HepG2 (cell line): ENCODE measurements around the gene TOMM40L. TPM values are rescaled to one million over a fixed set of nuclear protein-coding genes. Genes with fewer than 3 reads are reported as not detected.

Experiments used
- AHDC1 ChIP-seq: sonication (generic); formaldehyde crosslinking; IDR thresholded peaks from 2 replicates; pipeline ENCODE4 v1.5.1; 2020; ENCODE audit warnings: mild to moderate bottlenecking, missing genetic modification reagents, borderline replicate concordance
- ARHGAP35 ChIP-seq: sonication (generic); formaldehyde crosslinking; IDR thresholded peaks from 2 replicates; pipeline ENCODE4 v1.9.0; 2022; ENCODE audit warnings: mild to moderate bottlenecking, inconsistent platforms, moderate library complexity, missing genetic modification reagents, borderline replicate concordance
- CENPX ChIP-seq: sonication (generic); formaldehyde crosslinking; IDR thresholded peaks from 2 replicates; pipeline ENCODE4 v1.9.0; 2021; ENCODE audit warnings: mild to moderate bottlenecking, missing genetic modification reagents, moderate library complexity
- GABPB1 ChIP-seq: IDR thresholded peaks from 2 replicates; pipeline ENCODE4 v1.6.1; 2016; ENCODE audit warnings: mild to moderate bottlenecking, missing genetic modification reagents, moderate library complexity, missing compliant biosample characterization
- HMG20B ChIP-seq: conservative IDR thresholded peaks from 2 replicates; pipeline ENCODE4 v1.6.1; 2016; ENCODE audit warnings: missing genetic modification reagents, missing compliant biosample characterization
- PHF5A ChIP-seq: IDR thresholded peaks from one replicate; pipeline ENCODE4 v1.6.1; 2018; ENCODE audit warnings: low read depth, missing genetic modification reagents; ENCODE audit not compliant: unreplicated experiment
- SIN3A ChIP-seq: IDR thresholded peaks from 2 replicates; pipeline ENCODE4 v1.6.1; 2011; ENCODE audit warnings: low read depth, mild to moderate bottlenecking, control low read depth, low read length, borderline replicate concordance
- SIX1 ChIP-seq: sonication (generic); formaldehyde crosslinking; IDR thresholded peaks from 2 replicates; pipeline ENCODE4 v1.4.0; 2020; ENCODE audit warnings: missing genetic modification reagents, borderline replicate concordance
- STAG1 ChIP-seq: sonication (generic); formaldehyde crosslinking; IDR thresholded peaks from 2 replicates; pipeline ENCODE4 v1.4.0; 2020; ENCODE audit warnings: missing genetic modification reagents
- TCF7 ChIP-seq: sonication (generic); IDR thresholded peaks from 2 replicates; pipeline ENCODE4 v1.6.1; 2016; ENCODE audit warnings: antibody characterized with exemption, low read depth
- ZBTB8A ChIP-seq: sonication (generic); formaldehyde crosslinking; IDR thresholded peaks from 2 replicates; pipeline ENCODE4 v1.4.0; 2020; ENCODE audit warnings: mild to moderate bottlenecking, low read depth, missing genetic modification reagents, borderline replicate concordance
- ZMAT5 ChIP-seq: sonication (generic); formaldehyde crosslinking; IDR thresholded peaks from 2 replicates; pipeline ENCODE4 v1.5.0; 2020; ENCODE audit warnings: mild to moderate bottlenecking, low read depth, missing genetic modification reagents, borderline replicate concordance
- ZNF282 ChIP-seq: fragments of 450-650 bp; IDR thresholded peaks from 2 replicates; pipeline ENCODE4 v1.6.1; 2018; ENCODE audit not compliant: partially characterized antibody
- ZNF331 ChIP-seq: sonication (generic); formaldehyde crosslinking; IDR thresholded peaks from 2 replicates; pipeline ENCODE4 v1.4.0; 2020; ENCODE audit warnings: missing genetic modification reagents
- ZNF501 ChIP-seq: sonication (generic); formaldehyde crosslinking; IDR thresholded peaks from 2 replicates; pipeline ENCODE4 v1.5.1; 2020; ENCODE audit warnings: mild to moderate bottlenecking, moderate library complexity, missing genetic modification reagents
- ZNF567 ChIP-seq: sonication (generic); formaldehyde crosslinking; IDR thresholded peaks from 2 replicates; pipeline ENCODE4 v1.8.1; 2023; ENCODE audit warnings: mild to moderate bottlenecking, missing genetic modification reagents, borderline replicate concordance
- ZNF749 ChIP-seq: sonication (generic); formaldehyde crosslinking; IDR thresholded peaks from 2 replicates; pipeline ENCODE4 v1.8.0; 2022; ENCODE audit warnings: mild to moderate bottlenecking, missing genetic modification reagents, moderate library complexity, borderline replicate concordance
- ZNF768 ChIP-seq: sonication (generic); formaldehyde crosslinking; IDR thresholded peaks from 2 replicates; pipeline ENCODE4 v1.4.0; 2020; ENCODE audit warnings: missing genetic modification reagents
- ZNF792 ChIP-seq: IDR thresholded peaks from 2 replicates; pipeline ENCODE4 v1.6.1; 2016
- polyA plus RNA-seq, 8 experiments: library from polyadenylated mRNA; depleted of rRNA in 3 of 8; stranded (reverse) in 7 of 8; unstranded in 1 of 8; fragments of >200 nt; fragmentation: Illumina TruSeq in 4 of 8; extraction: Trizol in 4 of 8; gene quantifications; 2 replicates each; pipeline versions ENCODE4 v1.2.1 to v1.2.3, GENCODE V29; 2011 to 2016; ENCODE audit warnings: low read depth in 4 of 8, missing spikeins in 1 of 8, mixed read lengths in 1 of 8; ENCODE audit not compliant: insufficient read depth in 1 of 8
- total RNA-seq, 5 experiments: library from RNA; depleted of rRNA; stranded (reverse); fragments of >200 nt; fragmentation: Illumina TruSeq; extraction: Trizol; gene quantifications; 2 replicates each; pipeline ENCODE4 v1.2.3, GENCODE V29; 2016; ENCODE audit warnings: low read depth in 1 of 5
- TF ChIP-seq, protein P1 (sequence below): sonication (generic); formaldehyde crosslinking; IDR thresholded peaks from 2 replicates; pipeline ENCODE4 v1.5.1; 2020; ENCODE audit warnings: missing genetic modification reagents, mild to moderate bottlenecking, borderline replicate concordance

Gene TOMM40L
- total and polyA plus RNA-seq, 2 of the 13 experiments (the other 11 are each of a cell fraction or from before 2014, with no cell fraction given): 14.1 to 26.2 TPM

- no peak for TF ChIP-seq AHDC1
- TF ChIP-seq SIN3A: peak; percentile 93
- no peak for TF ChIP-seq CENPX (CRISPR knock-in tag)
- peak; percentile 35; the same call in 1 of the 2 replicates for TF ChIP-seq SIX1 (CRISPR knock-in tag)
- TF ChIP-seq ARHGAP35 (CRISPR knock-in tag): no peak; the same call in 1 of the 2 replicates
- TF ChIP-seq GABPB1 (CRISPR knock-in tag): peak; percentile 85; the same call in 1 of the 2 replicates
- TF ChIP-seq ZNF282: no peak
- TF ChIP-seq, protein P1, sequence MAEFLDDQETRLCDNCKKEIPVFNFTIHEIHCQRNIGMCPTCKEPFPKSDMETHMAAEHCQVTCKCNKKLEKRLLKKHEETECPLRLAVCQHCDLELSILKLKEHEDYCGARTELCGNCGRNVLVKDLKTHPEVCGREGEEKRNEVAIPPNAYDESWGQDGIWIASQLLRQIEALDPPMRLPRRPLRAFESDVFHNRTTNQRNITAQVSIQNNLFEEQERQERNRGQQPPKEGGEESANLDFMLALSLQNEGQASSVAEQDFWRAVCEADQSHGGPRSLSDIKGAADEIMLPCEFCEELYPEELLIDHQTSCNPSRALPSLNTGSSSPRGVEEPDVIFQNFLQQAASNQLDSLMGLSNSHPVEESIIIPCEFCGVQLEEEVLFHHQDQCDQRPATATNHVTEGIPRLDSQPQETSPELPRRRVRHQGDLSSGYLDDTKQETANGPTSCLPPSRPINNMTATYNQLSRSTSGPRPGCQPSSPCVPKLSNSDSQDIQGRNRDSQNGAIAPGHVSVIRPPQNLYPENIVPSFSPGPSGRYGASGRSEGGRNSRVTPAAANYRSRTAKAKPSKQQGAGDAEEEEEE: no peak
- TF ChIP-seq ZBTB8A: peak; percentile 47; the same call in 1 of the 2 replicates
- TF ChIP-seq PHF5A: peak; percentile 37
- TF ChIP-seq ZNF501 (CRISPR knock-in tag): peak; percentile 93
- TF ChIP-seq ZNF331 (CRISPR knock-in tag): peak; percentile 65; the same call in 1 of the 2 replicates
- no peak for TF ChIP-seq ZMAT5 (CRISPR knock-in tag)
- peak; percentile 62 for TF ChIP-seq STAG1 (CRISPR knock-in tag)
- 0 out of 2 replicates have a peak, but pooled peaks have one; percentile 52 for TF ChIP-seq ZNF749
- TF ChIP-seq ZNF768 (CRISPR knock-in tag): no peak; the same call in none of the 2 replicates
- TF ChIP-seq ZNF567 (CRISPR knock-in tag): no peak
- peak; percentile 41; the same call in 1 of the 2 replicates for TF ChIP-seq ZNF792
- no peak for TF ChIP-seq TCF7
- no peak for TF ChIP-seq HMG20B (CRISPR knock-in tag)
Measured at GRCh38 chr1:161177112-161177935, 48.5 kb upstream of the TOMM40L start, which contains the start of gene B4GALT3 (continued).
